HUDEP-2 (cell line): Measurements from ENCODE around the gene NDUFV1.
"Not testable (repeated sequence)": the region's sequence is repeated elsewhere in the genome, so short reads cannot be mapped to it uniquely, and the experiment has no call there.

Experiments
- DNase-seq, 76 experiments: peaks; one replicate each; lab custom pipeline; 2025; ENCODE audit not compliant: unreplicated experiment in 76 of 76; lab: John Stamatoyannopoulos, UW

NDUFV1 gene

GRCh38 chr11:67584881-67585873 lies 21.6 kb upstream of the NDUFV1 start:
- no peak for DNase-seq

GRCh38 chr11:67585911-67586310 lies 20.8 kb upstream of the NDUFV1 start:
- DNase-seq, result no peak

GRCh38 chr11:67586568-67587250 lies 20.0 kb upstream of the NDUFV1 start:
- no peak for DNase-seq

- DNase-seq, result no peak
Observed at GRCh38 chr11:67588136-67588503, 18.6 kb upstream of the NDUFV1 start.

- not testable (repeated sequence) for DNase-seq
Observed at GRCh38 chr11:67588899-67589415, 17.8 kb upstream of the NDUFV1 start.

- DNase-seq, result no peak
Observed at GRCh38 chr11:67592880-67593564, 13.7 kb upstream of the NDUFV1 start.

- DNase-seq, result no peak
Observed at GRCh38 chr11:67593565-67593905, 13.2 kb upstream of the NDUFV1 start.

GRCh38 chr11:67594480-67594879 lies 12.3 kb upstream of the NDUFV1 start:
- no peak for DNase-seq

- DNase-seq, result no peak
Observed at GRCh38 chr11:67596753-67597300, 9.9 kb upstream of the NDUFV1 start.

- DNase-seq, result not testable (repeated sequence)
Observed at GRCh38 chr11:67597458-67597857, 9.3 kb upstream of the NDUFV1 start.

- not testable (repeated sequence) for DNase-seq
Observed at GRCh38 chr11:67597963-67598362, 8.8 kb upstream of the NDUFV1 start.

GRCh38 chr11:67599149-67599548 lies 7.6 kb upstream of the NDUFV1 start:
- no peak for DNase-seq

- peak in 1 of 76 experiments; percentile 3 for DNase-seq
Observed at GRCh38 chr11:67600324-67601029, 6.3 kb upstream of the NDUFV1 start.

GRCh38 chr11:67601098-67601497 lies 5.6 kb upstream of the NDUFV1 start:
- no peak for DNase-seq

GRCh38 chr11:67604119-67604518 lies 2.6 kb upstream of the NDUFV1 start:
- not testable (repeated sequence) for DNase-seq

- DNase-seq, result no peak
Observed at GRCh38 chr11:67604815-67605214, 1.9 kb upstream of the NDUFV1 start.

- no peak for DNase-seq
Observed at GRCh38 chr11:67605231-67606011, 1.3 kb upstream of the NDUFV1 start.

- no peak for DNase-seq
Observed at GRCh38 chr11:67606093-67606491, 644 bp upstream of the NDUFV1 start.

GRCh38 chr11:67607507-67607906 lies 771 bp downstream of the NDUFV1 start:
- no peak for DNase-seq
